Measurements from ENCODE around the gene GRPEL2. TPM values are rescaled to one million over a fixed set of nuclear protein-coding genes. Genes with fewer than 3 reads are reported as not detected.

Gene GRPEL2
- total RNA-seq, 1 donor from 2014 or later: 43.7 TPM

DNA sequence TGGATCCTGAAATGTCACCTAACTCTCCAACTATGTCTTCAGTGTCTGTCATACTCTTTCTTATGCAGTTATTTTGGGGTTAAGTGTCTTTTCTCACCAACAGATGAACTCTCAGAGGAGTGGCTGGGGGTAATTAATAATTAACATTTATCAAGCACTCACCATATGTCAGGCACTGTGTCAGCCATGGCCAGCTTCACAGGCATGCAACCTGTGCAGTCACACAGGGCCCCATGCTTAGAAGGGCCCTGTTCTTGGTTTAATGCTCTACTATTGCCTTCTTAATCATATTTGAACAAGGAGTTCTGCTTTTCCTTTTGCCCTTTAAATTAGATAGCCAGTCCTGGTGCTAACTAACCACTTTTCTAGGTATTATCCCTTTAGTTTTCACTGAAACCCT, 3.4 kb upstream of the GRPEL2 start:
- DNase-seq (ENCODE audit: low read depth): no peak
- no peak overlapping the region for H3K4me3 ChIP-seq (ENCODE audit: low read depth, low read length)
- TF ChIP-seq, protein P1, sequence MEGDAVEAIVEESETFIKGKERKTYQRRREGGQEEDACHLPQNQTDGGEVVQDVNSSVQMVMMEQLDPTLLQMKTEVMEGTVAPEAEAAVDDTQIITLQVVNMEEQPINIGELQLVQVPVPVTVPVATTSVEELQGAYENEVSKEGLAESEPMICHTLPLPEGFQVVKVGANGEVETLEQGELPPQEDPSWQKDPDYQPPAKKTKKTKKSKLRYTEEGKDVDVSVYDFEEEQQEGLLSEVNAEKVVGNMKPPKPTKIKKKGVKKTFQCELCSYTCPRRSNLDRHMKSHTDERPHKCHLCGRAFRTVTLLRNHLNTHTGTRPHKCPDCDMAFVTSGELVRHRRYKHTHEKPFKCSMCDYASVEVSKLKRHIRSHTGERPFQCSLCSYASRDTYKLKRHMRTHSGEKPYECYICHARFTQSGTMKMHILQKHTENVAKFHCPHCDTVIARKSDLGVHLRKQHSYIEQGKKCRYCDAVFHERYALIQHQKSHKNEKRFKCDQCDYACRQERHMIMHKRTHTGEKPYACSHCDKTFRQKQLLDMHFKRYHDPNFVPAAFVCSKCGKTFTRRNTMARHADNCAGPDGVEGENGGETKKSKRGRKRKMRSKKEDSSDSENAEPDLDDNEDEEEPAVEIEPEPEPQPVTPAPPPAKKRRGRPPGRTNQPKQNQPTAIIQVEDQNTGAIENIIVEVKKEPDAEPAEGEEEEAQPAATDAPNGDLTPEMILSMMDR (IDR thresholded peaks at IDR 0.05; ENCODE audit: insufficient read depth, low read length, severe bottlenecking): no peak
- FAIRE-seq: no peak
- H3K27me3 ChIP-seq (ENCODE audit: control insufficient read depth, insufficient read depth, low read length): no peaks in the 10 kb centered on the region
- H3K36me3 ChIP-seq (ENCODE audit: control insufficient read depth, insufficient read depth, low read length): no peaks in the 10 kb centered on the region

DNA sequence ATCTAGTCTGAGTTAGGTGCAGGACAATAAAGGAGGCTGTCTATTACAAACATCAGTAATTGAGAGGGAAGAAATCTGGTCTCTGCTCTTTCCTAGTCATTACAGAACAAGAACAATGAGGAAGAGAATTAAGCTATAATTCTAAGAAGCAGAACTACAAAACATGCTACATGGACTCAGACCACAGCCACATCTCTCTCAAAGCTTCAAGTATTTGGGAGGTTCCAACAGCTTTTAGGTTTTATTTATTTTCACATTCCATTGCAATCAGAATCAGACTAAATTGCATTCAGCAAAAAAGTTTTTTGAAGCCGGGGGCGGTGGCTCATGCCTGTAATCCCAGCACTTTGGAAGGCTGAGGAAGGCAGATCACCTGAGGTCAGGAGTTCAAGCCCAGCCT, 1.1 kb upstream of the GRPEL2 start:
- Histone ChIP-seq H3K27me3 (ENCODE audit: control insufficient read depth, insufficient read depth, low read length) (no peaks in the 10 kb centered on the region), H3K36me3 (ENCODE audit: control insufficient read depth, insufficient read depth, low read length) (peaks cover 7% of the 10 kb centered on the region), H3K4me3 (ENCODE audit: low read depth, low read length) (no peak overlapping the region)
- FAIRE-seq: no peak
- TF ChIP-seq, protein P1 (IDR thresholded peaks at IDR 0.05; ENCODE audit: insufficient read depth, low read length, severe bottlenecking): no peak
- DNase-seq (ENCODE audit: low read depth): no peak

DNA sequence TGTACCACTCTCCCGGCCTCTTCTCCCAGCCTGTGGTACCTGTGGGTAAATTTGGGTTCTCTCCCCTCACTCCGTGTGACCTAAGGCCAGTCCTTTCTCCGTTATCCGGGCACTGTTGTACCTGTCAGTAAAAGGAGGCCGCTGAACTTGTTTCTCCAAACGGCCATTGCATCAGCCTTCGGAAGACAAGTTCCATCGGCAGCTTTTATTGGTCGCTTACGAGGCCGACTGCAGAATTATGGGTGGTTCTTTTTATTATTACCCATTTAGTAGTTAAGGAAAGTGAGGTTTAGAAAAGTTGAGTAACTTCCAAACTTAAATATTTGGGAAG, 558 bp downstream of the GRPEL2 start:
- H3K4me3 ChIP-seq (ENCODE audit: low read depth, low read length): peak overlapping the region; percentile 96
- no peaks in the 10 kb centered on the region for H3K27me3 ChIP-seq (ENCODE audit: control insufficient read depth, insufficient read depth, low read length)
- FAIRE-seq (no peak), DNase-seq (ENCODE audit: low read depth) (peak; percentile 23)
- TF ChIP-seq, protein P1 (IDR thresholded peaks at IDR 0.05; ENCODE audit: insufficient read depth, low read length, severe bottlenecking): no peak
- H3K36me3 ChIP-seq (ENCODE audit: control insufficient read depth, insufficient read depth, low read length): peaks cover 16% of the 10 kb centered on the region

DNA sequence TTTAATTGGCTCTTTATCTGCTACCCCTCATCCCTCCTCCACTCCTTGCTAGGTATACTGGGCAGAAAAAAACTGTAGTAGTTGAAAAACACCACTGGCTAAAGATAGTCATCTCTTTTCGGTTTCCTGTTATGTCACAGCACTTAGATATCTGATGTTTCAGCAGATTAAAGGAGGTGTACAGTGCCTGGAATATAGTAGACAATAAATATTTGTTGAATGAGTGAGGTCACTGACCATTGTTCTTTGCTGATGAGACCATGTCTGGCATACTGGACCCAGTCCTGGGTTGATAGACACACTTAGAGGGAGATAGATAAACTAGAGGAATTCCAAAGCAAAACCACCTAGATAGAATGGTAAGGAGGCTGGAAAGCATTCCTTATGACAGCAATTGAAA, 3.2 kb downstream of the GRPEL2 start:
- TF ChIP-seq, protein P1 (IDR thresholded peaks at IDR 0.05; ENCODE audit: insufficient read depth, low read length, severe bottlenecking): no peak
- H3K27me3 ChIP-seq (ENCODE audit: control insufficient read depth, insufficient read depth, low read length): no peaks in the 10 kb centered on the region
- no peak for DNase-seq (ENCODE audit: low read depth)
- no peak overlapping the region for H3K4me3 ChIP-seq (ENCODE audit: low read depth, low read length)
- H3K36me3 ChIP-seq (ENCODE audit: control insufficient read depth, insufficient read depth, low read length): peaks cover 22% of the 10 kb centered on the region
- FAIRE-seq: no peak

DNA sequence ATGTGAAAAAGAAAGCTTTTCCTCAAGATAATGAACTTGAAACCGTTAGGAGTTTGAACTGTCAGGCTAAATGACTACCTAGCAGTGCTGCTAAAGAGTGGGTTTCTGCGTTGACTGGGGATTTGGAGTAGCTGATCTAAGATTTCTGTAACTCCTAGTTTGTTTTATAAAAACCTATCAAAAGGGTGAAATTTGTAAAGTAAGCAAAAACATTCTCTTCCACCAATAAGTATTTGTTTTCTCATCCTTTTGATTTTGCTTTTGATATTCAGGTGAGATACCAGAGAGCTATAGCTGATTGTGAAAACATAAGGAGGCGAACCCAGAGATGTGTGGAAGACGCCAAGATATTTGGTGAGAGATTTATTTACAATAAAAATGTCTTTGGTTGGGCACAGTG, 4.1 kb downstream of the GRPEL2 start:
- no peak for FAIRE-seq
- H3K36me3 ChIP-seq (ENCODE audit: control insufficient read depth, insufficient read depth, low read length): peaks cover 22% of the 10 kb centered on the region
- TF ChIP-seq, protein P1 (IDR thresholded peaks at IDR 0.05; ENCODE audit: insufficient read depth, low read length, severe bottlenecking): no peak

DNA sequence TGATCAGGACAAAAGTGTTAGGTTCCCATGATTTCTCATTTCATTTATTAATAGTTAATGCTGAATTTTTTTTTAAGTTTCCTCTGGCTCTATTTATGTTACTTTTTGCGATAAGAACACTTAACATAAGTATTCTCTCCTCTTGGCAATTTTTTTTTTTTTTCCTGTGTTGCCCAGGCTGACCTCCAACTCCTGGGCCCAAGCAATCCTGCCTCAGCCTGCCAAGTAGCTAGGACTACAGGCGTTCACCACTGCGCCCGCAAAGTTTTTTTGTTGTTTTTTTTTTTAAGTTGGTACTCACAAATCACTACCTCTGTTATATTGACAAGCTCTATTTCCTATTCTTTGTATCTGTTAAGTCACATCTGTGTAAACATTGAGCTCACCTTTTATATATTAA, 6.9 kb downstream of the GRPEL2 start:
- TF ChIP-seq, protein P1 (IDR thresholded peaks at IDR 0.05; ENCODE audit: insufficient read depth, low read length, severe bottlenecking): no peak
- H3K4me3 ChIP-seq (ENCODE audit: low read depth, low read length): no peak overlapping the region
- no peak for FAIRE-seq
- H3K27me3 ChIP-seq (ENCODE audit: control insufficient read depth, insufficient read depth, low read length): no peaks in the 10 kb centered on the region
- H3K36me3 ChIP-seq (ENCODE audit: control insufficient read depth, insufficient read depth, low read length): peaks cover 22% of the 10 kb centered on the region
- DNase-seq (ENCODE audit: low read depth): no peak

More for the DNA sequence above, 4.1 kb downstream of the GRPEL2 start:
- no peak for DNase-seq (ENCODE audit: low read depth)
- Histone ChIP-seq H3K4me3 (ENCODE audit: low read depth, low read length) (no peak overlapping the region), H3K27me3 (ENCODE audit: control insufficient read depth, insufficient read depth, low read length) (no peaks in the 10 kb centered on the region)

Data from bronchial epithelial cell (primary cell).